HG02840 (cell line): ENCODE measurements around the gene SETDB2.
"Not testable (repeated sequence)": the region's sequence is repeated elsewhere in the genome, so short reads cannot be mapped to it uniquely, and the experiment has no call there.

Experiments
- ATAC-seq: cut with Tn5 transposase; IDR thresholded peaks from one replicate; pipeline ENCODE4 v1.9.1; 2021; ENCODE audit warnings: mild to moderate bottlenecking, moderate library complexity, moderate number of reproducible peaks; ENCODE audit not compliant: unreplicated experiment, low FRiP score

SETDB2 gene

GRCh38 chr13:49459580-49459979 lies 15.5 kb downstream of the SETDB2 start:
- no peak for ATAC-seq

GRCh38 chr13:49464085-49464484 lies 20.0 kb downstream of the SETDB2 start:
- no peak for ATAC-seq

- no peak for ATAC-seq
Observed at GRCh38 chr13:49464621-49465325, 20.7 kb downstream of the SETDB2 start.

GRCh38 chr13:49466292-49466838 lies 22.3 kb downstream of the SETDB2 start:
- ATAC-seq: no peak

- ATAC-seq: no peak
Observed at GRCh38 chr13:49472186-49472585, 28.1 kb downstream of the SETDB2 start.

- ATAC-seq: no peak
Observed at GRCh38 chr13:49476529-49476928, 32.5 kb downstream of the SETDB2 start.

- ATAC-seq: no peak
Observed at GRCh38 chr13:49481788-49482187, 37.7 kb downstream of the SETDB2 start.

- ATAC-seq: no peak
Observed at GRCh38 chr13:49488563-49488962, 44.5 kb downstream of the SETDB2 start.

GRCh38 chr13:49494645-49495044 lies 50.6 kb downstream of the SETDB2 start:
- no peak for ATAC-seq

GRCh38 chr13:49495783-49496762 lies 52.0 kb downstream of the SETDB2 start, which contains the start of gene PHF11:
TSS of gene PHF11 (plus strand) at chr13:49495953. CDS start at chr13:49496002, 49 bp downstream.
- ATAC-seq: peak; percentile 84

- not testable (repeated sequence) for ATAC-seq
Observed at GRCh38 chr13:49496837-49497236, 52.8 kb downstream of the SETDB2 start.

GRCh38 chr13:49497272-49497671 lies 53.2 kb downstream of the SETDB2 start:
- ATAC-seq: no peak

- no peak for ATAC-seq
Observed at GRCh38 chr13:49498206-49498605, 54.1 kb downstream of the SETDB2 start.

- no peak for ATAC-seq
Observed at GRCh38 chr13:49499889-49500660, 56.0 kb downstream of the SETDB2 start.

- ATAC-seq: no peak
Observed at GRCh38 chr13:49502954-49503353, 58.9 kb downstream of the SETDB2 start.

- ATAC-seq: no peak
Observed at GRCh38 chr13:49503951-49504350, 59.9 kb downstream of the SETDB2 start.

- ATAC-seq: no peak
Observed at GRCh38 chr13:49512578-49512977, 68.5 kb downstream of the SETDB2 start.

GRCh38 chr13:49516467-49516866 lies 72.4 kb downstream of the SETDB2 start:
- no peak for ATAC-seq

- ATAC-seq: no peak
Observed at GRCh38 chr13:49517461-49517860, 73.4 kb downstream of the SETDB2 start.

GRCh38 chr13:49521224-49521623 lies 77.2 kb downstream of the SETDB2 start:
- no peak for ATAC-seq
